Activated CD4-positive, alpha-beta T cell treated with anti-CD3 and anti-CD28 coated beads, Interleukin-2, amount 50 U/mL, for 48 hours (primary cell): ENCODE measurements around the gene MACROH2A1.

Source experiments
- DNase-seq, 2 experiments: peaks; one replicate each; pipeline ENCODE4 v3.0.0-alpha.2; 2020

The MACROH2A1 gene

GRCh38 chr5:135396459-135397055 lies 2.5 kb downstream of the MACROH2A1 start:
- DNase-seq, result no peak

GRCh38 chr5:135395866-135396265 lies 3.2 kb downstream of the MACROH2A1 start:
- DNase-seq, result no peak

GRCh38 chr5:135395451-135395850 lies 3.6 kb downstream of the MACROH2A1 start:
- no peak for DNase-seq

DNA sequence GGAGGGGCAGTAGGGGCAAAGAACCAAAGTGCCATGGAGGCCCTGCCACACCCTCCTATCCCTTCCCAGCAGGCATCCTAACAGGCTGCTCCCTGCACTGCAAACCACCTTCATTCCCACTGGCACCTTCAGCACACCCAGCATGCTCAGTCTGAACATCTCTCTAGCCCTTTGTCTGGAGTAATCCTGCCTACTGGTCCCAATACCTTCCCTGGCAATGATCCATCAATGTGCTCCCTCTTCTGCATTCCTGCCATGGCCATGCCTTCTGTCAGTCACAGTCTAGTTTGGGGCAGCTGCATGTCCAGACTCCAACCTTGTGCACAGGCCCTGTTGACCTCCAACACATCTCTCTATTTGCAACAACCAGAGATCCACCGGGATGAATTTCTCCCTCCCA lies 4.9 kb downstream of the MACROH2A1 start:
- no peak for DNase-seq

- DNase-seq, result no peak
Observed at GRCh38 chr5:135393691-135394090, 5.3 kb downstream of the MACROH2A1 start.

DNA sequence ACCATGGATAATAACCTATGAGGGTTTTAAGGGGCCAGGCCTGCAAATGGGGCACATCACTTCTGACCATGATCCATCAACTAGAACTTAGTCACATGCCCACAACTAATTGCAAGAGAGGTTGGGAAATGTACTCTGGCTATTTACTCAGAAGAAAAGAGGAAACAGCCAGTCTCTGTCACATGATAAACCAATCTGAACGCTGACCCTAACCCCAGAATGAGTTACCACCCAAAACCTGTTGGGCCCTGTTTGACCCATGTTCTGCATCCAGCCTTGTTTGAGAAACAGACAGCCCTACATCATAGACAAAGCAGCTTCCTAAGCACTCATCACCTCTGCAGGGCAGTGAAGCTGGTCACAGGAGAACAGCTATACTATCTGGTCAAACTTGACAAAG lies 5.8 kb downstream of the MACROH2A1 start:
- DNase-seq, result no peak

DNA sequence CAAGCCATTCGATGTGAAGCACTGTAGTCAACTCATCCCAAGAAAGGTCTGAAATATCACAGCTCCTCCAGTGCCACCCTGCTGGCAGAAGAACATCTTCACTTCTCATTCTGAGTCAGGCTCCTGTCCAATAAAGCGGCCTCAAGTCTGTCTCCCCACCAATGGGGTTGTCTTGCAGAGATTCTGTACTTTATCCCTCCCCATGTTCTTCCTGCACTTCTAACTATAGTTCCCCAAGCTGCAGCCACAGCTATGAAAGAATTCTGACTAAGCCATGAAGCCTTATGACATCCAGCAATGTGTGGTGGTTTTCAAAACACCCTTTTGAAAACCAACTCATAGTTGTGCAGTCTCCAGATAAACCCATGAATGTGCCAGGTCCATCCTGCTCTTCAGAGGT lies 6.8 kb downstream of the MACROH2A1 start:
- DNase-seq, result no peak

GRCh38 chr5:135391869-135392255 lies 7.2 kb downstream of the MACROH2A1 start:
- DNase-seq, result no peak

DNA sequence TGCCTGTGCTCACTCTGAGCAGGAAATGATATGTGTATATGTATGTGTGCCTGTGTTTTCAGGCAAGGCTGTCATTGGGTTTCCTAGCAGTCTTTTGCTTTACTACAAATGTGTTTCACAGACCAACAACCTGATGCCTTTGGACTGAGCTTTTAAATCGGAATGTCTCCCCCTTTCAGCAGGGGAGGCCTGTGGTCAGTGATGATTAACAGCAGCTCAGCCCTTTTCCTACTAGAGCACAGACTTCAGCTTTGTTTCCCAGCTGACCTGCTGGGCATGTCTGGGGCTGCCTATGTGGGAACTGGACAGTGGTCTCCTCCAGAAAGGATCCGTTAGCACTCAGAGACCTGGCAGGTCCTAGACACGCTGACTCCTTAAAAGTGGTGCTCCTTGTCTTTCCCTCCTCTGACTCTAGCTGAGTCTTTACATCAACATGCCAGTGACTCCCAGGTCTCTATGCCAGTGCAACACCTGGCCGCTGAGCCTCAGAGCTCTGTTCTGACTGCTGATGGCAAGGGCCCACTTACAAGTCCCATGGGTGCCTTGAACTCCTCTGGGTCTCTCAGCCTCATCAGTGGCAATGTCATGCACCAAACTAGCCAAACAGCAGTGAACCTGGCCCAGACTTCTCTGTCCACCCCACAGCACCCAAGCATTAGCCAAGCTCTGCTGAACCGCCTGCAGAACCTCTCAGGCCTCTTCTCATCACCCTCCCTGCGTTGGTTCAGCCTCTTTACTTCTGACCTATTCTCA lies 7.7 kb downstream of the MACROH2A1 start:
- no peak for DNase-seq

- DNase-seq, result no peak
Observed at GRCh38 chr5:135388860-135389435, 10.1 kb downstream of the MACROH2A1 start.

- DNase-seq, result no peak
Observed at GRCh38 chr5:135387629-135387960, 11.4 kb downstream of the MACROH2A1 start.

- no peak for DNase-seq
Observed at GRCh38 chr5:135386886-135387628, 12.0 kb downstream of the MACROH2A1 start.

- DNase-seq, result no peak
Observed at GRCh38 chr5:135386096-135386495, 12.9 kb downstream of the MACROH2A1 start.

DNA sequence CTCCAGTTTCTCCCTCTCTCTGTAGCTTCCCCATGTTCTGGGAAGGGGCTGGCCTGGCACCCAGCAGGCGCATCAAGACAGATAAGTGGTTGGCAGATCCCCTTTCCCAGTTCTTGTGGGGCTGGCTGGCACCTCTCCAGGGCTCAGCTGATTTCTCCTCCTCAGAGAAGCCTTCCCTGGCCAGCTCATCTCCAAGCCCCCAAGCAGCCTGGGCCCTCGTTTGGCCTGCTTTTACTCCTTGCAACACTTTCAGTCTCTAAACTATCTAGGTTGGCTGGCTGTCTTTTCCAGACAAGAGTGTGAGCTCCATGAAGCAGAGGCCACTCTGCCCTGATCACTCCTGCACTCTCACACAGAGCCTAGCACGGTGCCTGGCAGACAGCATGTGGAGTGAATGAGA lies 13.5 kb downstream of the MACROH2A1 start:
- no peak for DNase-seq

- no peak for DNase-seq
Observed at GRCh38 chr5:135384898-135385297, 14.1 kb downstream of the MACROH2A1 start.

GRCh38 chr5:135383803-135384495 lies 15.1 kb downstream of the MACROH2A1 start:
- no peak for DNase-seq

DNA sequence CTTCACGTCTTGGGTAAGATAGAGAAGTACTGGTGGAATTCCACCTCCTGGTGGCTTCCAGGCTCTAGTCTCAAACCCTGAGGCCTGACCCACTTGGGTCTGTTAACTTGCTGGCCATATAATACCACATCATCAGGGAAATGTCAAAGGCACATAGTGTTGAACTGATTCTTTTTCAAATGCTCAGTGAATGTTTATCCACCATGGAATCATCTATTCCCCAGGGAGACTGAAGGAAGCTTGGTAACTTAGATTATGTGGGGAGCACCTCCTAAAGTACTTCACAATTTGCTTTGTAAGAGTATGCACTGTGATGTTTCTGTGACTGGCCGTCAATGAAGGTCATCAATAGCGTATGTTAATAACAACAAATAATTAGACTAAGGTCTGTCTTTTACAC lies 16.1 kb downstream of the MACROH2A1 start:
- DNase-seq, result no peak

DNA sequence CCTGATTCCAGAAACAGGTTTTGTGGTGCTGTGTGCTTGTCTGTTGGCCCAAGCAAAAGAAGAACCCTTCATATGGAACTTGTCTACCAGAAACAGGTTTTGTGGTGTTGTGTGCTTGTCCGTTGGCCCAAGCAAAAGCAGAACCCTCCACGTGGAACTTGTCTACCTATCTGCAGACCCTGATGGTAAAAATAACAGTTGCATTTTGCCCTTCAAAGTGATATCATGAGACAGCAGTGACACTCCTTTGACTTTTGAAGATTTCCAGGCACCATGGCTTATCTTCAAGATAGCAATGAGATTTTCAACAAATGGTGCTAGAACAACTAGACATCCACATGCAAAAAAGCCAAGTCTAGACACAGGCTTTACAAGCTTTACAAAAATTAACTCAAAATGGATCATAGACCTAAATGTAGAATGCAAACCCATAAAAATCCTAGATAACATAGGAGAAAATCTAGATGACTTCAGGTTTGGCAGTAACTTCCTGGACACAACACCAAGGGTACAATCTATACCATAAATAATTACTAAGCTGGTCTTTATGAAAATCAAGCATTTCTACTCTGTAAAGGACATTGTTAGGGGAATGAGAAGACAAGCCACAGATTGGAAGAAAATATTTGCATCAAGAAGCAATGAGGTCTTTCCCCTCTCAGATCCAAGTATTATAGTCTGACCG lies 16.8 kb downstream of the MACROH2A1 start:
- DNase-seq, result no peak

DNA sequence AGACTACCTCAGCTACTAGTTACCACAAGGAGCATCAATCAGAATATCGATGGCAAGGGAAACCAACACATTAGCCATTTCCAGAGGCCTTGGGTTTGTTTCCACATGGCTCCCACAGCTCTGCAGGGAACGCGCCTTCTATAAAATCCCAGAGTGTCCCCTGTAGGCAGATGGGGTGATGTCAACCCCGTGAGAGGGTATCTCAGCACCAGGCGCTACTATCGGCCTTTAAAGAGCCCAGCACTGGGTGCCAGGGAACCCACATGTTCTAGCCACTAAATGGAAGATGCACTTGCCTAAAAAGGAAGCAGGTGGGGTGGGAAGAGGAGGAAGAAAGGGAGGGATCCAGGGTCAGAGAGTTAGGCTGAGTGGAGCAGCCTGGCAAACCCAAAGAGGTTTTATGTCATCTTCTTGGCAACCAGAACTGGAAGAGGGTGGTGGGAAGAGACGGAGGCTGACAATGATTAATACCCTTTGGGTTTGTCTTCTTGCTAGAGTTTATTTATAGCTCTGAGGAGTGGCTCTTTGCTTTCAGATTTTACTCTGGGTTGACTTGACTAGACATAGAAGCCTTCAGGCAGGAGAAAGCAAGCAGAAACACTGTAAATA lies 19.9 kb downstream of the MACROH2A1 start:
- DNase-seq, result no peak

- no peak for DNase-seq
Observed at GRCh38 chr5:135377751-135378680, 21.0 kb downstream of the MACROH2A1 start.
